ENCODE data around the gene PDSS2. TPM values are rescaled to one million over a fixed set of nuclear protein-coding genes. Genes with fewer than 3 reads are reported as not detected.

The PDSS2 gene
- polyA plus RNA-seq, 1 donor (not counting 4 experiments of a cell fraction or from before 2014, with no cell fraction given) = 12.5 TPM

DNA sequence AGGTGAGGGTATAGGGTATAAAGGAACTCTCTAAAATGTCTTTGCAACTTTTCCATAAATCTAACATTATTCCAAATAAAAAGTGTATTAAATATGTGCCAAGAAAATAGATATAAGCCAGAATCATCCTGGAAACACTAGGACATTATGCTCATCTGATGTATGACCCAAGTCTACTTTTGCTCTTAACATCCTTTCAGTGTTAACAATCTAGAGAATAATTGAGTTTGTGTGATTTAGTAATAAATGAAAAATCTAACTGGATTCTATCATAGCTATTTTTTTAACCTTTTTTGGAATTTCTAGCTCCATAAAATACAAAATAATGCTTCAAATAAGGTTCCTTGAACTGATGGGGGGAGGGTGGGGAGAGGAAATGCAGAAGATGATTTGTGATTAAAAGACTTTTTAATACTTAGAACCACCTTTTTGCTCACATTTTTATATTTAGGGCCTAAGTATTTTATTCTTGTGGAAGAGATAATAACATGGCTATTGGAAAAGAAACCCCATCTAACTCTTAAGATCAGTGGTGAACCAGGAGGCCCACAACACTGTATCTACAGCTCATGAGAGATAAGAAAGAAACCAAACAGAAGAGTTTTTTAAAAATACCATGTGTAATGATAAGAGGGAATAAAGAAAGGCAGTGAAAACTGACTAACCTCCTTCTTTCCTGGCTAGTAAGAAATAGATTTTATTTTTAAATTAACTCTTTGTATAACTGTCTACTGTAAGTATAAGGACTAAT, 68.5 kb downstream of the PDSS2 start:
- no peak for FAIRE-seq
- Histone ChIP-seq H3K9me1 (ENCODE audit: control insufficient read depth, extremely low read depth, insufficient read depth, low read length) (no peaks in the 10 kb centered on the region), H3K4me3 (ENCODE audit: control insufficient read depth in 2 of 3, extremely low read depth in 1 of 3, insufficient read depth in 2 of 3, low read depth in 1 of 3, low read length in 3 of 3) (no peak overlapping the region), H2AFZ (ENCODE audit: control insufficient read depth, low read length) (no peak overlapping the region), H3K79me2 (ENCODE audit: control insufficient read depth, insufficient read depth, low read length) (no peaks in the 10 kb centered on the region), H3K9ac (ENCODE audit: control insufficient read depth, extremely low read depth, insufficient read depth, low read length) (no peak overlapping the region), H4K20me1 (ENCODE audit: control insufficient read depth, extremely low read depth, insufficient read depth, low read length) (no peaks in the 10 kb centered on the region), H3K27me3 (ENCODE audit: control insufficient read depth, extremely low read depth, insufficient read depth, low read length) (no peaks in the 10 kb centered on the region), H3K27ac (ENCODE audit: control insufficient read depth, insufficient read depth, low read length) (no peak overlapping the region), H3K4me2 (ENCODE audit: control insufficient read depth, extremely low read depth, insufficient read depth, low read depth, low read length) (no peak overlapping the region), H3K36me3 (ENCODE audit: control insufficient read depth in 2 of 2, extremely low read depth in 1 of 2, insufficient read depth in 2 of 2, low read length in 2 of 2) (no peaks in the 10 kb centered on the region), H3K9me3 (ENCODE audit: control insufficient read depth, low read depth, low read length) (no peaks in the 10 kb centered on the region), H3K4me1 (ENCODE audit: control insufficient read depth, extremely low read depth, insufficient read depth, low read length) (no peaks in the 10 kb centered on the region)
- dilution Hi-C loops (cut with MboI; ENCODE audit: extremely low pct_ligation_motif_present, low sequenced_read_pairs) = no loop called here
- TF ChIP-seq, protein P1, sequence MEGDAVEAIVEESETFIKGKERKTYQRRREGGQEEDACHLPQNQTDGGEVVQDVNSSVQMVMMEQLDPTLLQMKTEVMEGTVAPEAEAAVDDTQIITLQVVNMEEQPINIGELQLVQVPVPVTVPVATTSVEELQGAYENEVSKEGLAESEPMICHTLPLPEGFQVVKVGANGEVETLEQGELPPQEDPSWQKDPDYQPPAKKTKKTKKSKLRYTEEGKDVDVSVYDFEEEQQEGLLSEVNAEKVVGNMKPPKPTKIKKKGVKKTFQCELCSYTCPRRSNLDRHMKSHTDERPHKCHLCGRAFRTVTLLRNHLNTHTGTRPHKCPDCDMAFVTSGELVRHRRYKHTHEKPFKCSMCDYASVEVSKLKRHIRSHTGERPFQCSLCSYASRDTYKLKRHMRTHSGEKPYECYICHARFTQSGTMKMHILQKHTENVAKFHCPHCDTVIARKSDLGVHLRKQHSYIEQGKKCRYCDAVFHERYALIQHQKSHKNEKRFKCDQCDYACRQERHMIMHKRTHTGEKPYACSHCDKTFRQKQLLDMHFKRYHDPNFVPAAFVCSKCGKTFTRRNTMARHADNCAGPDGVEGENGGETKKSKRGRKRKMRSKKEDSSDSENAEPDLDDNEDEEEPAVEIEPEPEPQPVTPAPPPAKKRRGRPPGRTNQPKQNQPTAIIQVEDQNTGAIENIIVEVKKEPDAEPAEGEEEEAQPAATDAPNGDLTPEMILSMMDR (optimal IDR thresholded peaks at IDR 0.05 in 1 of 3, IDR thresholded peaks at IDR 0.05 in 1 of 3, conservative IDR thresholded peaks at IDR 0.05 in 1 of 3; ENCODE audit: extremely low read depth in 1 of 3, insufficient read depth in 2 of 3, low read length in 3 of 3) = no peak
- no peak for TF ChIP-seq EZH2 (IDR thresholded peaks at IDR 0.05; ENCODE audit: low read length)
- DNase-seq (ENCODE audit: low read depth, low spot score) = no peak

DNA sequence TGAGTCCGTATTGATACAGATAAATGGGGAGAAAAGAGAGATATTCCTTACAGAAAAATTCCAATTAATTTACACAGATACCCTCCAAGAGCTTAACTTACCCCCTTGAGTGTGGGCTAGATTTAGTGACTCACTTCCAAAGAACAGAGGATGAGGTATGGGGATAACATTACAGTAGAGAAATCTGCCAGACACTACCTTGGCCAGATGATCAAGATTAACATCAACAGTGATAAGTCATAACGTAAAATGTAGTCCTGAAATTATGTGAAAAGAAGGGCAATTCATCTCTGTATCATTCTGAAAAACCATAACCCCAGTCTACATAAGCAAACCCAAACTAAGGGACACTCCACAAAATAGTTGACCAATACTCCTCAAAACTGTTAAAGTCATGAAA, 69.3 kb downstream of the PDSS2 start:
- H3K36me3 ChIP-seq (ENCODE audit: control insufficient read depth in 2 of 2, extremely low read depth in 1 of 2, insufficient read depth in 2 of 2, low read length in 2 of 2) = no peaks in the 10 kb centered on the region
- H3K4me1 ChIP-seq (ENCODE audit: control insufficient read depth, extremely low read depth, insufficient read depth, low read length) = no peaks in the 10 kb centered on the region
- no peak for FAIRE-seq
- no peak overlapping the region for H2AFZ ChIP-seq (ENCODE audit: control insufficient read depth, low read length)
- H4K20me1 ChIP-seq (ENCODE audit: control insufficient read depth, extremely low read depth, insufficient read depth, low read length) = no peaks in the 10 kb centered on the region
- no peak overlapping the region for H3K27ac ChIP-seq (ENCODE audit: control insufficient read depth, insufficient read depth, low read length)
- no peaks in the 10 kb centered on the region for H3K9me1 ChIP-seq (ENCODE audit: control insufficient read depth, extremely low read depth, insufficient read depth, low read length)
- no peaks in the 10 kb centered on the region for H3K9me3 ChIP-seq (ENCODE audit: control insufficient read depth, low read depth, low read length)
- no peaks in the 10 kb centered on the region for H3K27me3 ChIP-seq (ENCODE audit: control insufficient read depth, extremely low read depth, insufficient read depth, low read length)
- H3K79me2 ChIP-seq (ENCODE audit: control insufficient read depth, insufficient read depth, low read length) = no peaks in the 10 kb centered on the region
- dilution Hi-C loops (cut with MboI; ENCODE audit: extremely low pct_ligation_motif_present, low sequenced_read_pairs) = no loop called here
- TF ChIP-seq, protein P1 (optimal IDR thresholded peaks at IDR 0.05 in 1 of 3, IDR thresholded peaks at IDR 0.05 in 1 of 3, conservative IDR thresholded peaks at IDR 0.05 in 1 of 3; ENCODE audit: extremely low read depth in 1 of 3, insufficient read depth in 2 of 3, low read length in 3 of 3) = no peak
- TF ChIP-seq EZH2 (IDR thresholded peaks at IDR 0.05; ENCODE audit: low read length) = no peak
- DNase-seq (ENCODE audit: low read depth, low spot score) = no peak
- H3K9ac ChIP-seq (ENCODE audit: control insufficient read depth, extremely low read depth, insufficient read depth, low read length) = no peak overlapping the region
- H3K4me3 ChIP-seq (ENCODE audit: control insufficient read depth in 2 of 3, extremely low read depth in 1 of 3, insufficient read depth in 2 of 3, low read depth in 1 of 3, low read length in 3 of 3) = no peak overlapping the region
- H3K4me2 ChIP-seq (ENCODE audit: control insufficient read depth, extremely low read depth, insufficient read depth, low read depth, low read length) = no peak overlapping the region

All from keratinocyte (primary cell).